Ovary (tissue), 9 donors: ENCODE data around the gene DGKI. TPM values are rescaled to one million over a fixed set of nuclear protein-coding genes. Genes with fewer than 3 reads are reported as not detected.
A peak's percentile ranks its signal among the peaks of the same experiment; 100 is the strongest.

Experiments
- DNase-seq, 5 donors: peaks; one replicate each; pipeline ENCODE4 v3.0.0-alpha.2; 2019 to 2020
- H3K27ac ChIP-seq, 2 donors: fragments of 200-600 bp; one replicate each; pipeline versions ENCODE4 v1.5.1 to v1.8.0; 2019 to 2022
- H3K27me3 ChIP-seq: fragments of 200-600 bp; one replicate; pipeline ENCODE4 v1.8.0; 2022
- H3K36me3 ChIP-seq: fragments of 200-600 bp; sonication (generic); one replicate; pipeline ENCODE4 v1.5.1; 2019
- H3K4me1 ChIP-seq: one replicate; pipeline ENCODE4 v1.8.1; 2013; ENCODE audit warnings: mild to moderate bottlenecking, moderate library complexity; ENCODE audit not compliant: insufficient read depth
- H3K4me3 ChIP-seq: fragments of 200-600 bp; sonication (generic); one replicate; pipeline ENCODE4 v1.5.1; 2017
- H3K9me3 ChIP-seq, 2 donors: fragments of 200-600 bp in 1 of 2; sonication (generic) in 1 of 2; one replicate each; pipeline versions ENCODE4 v1.5.1 to v1.8.1; 2013 to 2019; ENCODE audit warnings: mild to moderate bottlenecking in 1 of 2, moderate library complexity in 1 of 2
- EP300 ChIP-seq: sonication (generic); formaldehyde crosslinking; IDR thresholded peaks from one replicate; pipeline ENCODE4 v1.6.1; 2017; ENCODE audit warnings: antibody characterized with exemption
- POLR2A ChIP-seq: fragments of 450-650 bp; IDR thresholded peaks from one replicate; pipeline ENCODE4 v1.6.1; 2017; ENCODE audit warnings: antibody characterized with exemption, mild to moderate bottlenecking, moderate library complexity
- WGBS, 3 donors: extraction: QIAGEN DNeasy Blood & Tissue Kit in 1 of 3; methylation state at CpG; one replicate each; pipeline versions ENCODE4 v1.1.5 to v1.1.7; 2013 to 2017; 5-methylcytosine and 5-hydroxymethylcytosine counted together
- intact Hi-C, 4 donors: fragments of 100-400 bp; cut with DNase I; formaldehyde crosslinking; loops; one replicate each; pipeline versions ENCODE4 v1.11.0 to v1.15.1; 2022 to 2023
- polyA plus RNA-seq, 2 donors: library from polyadenylated mRNA; stranded (reverse); fragments of 200-250 nt in 1 of 2; fragments of 350-450 nt in 1 of 2; fragmentation: Illumina TruSeq in 1 of 2; extraction: RNeasy Lipid Tissue Mini Kit (QIAGEN cat#74804) in 1 of 2; gene quantifications; one replicate each; pipeline ENCODE4 v1.2.3, GENCODE V29; 2013 to 2014
- small RNA-seq: library from RNA; depleted of rRNA; stranded (forward); fragments of <200 nt; gene quantifications from one replicate; pipeline ENCODE3, GENCODE V24; 2016
- total RNA-seq, 7 donors: library from RNA; depleted of rRNA in 2 of 7; stranded (reverse); fragments of >200 nt in 2 of 7; fragmentation: NEBNext Ultra II Directional in 3 of 7; extraction: Animal tissue kit (Norgen Biotek cat#: 25700) in 3 of 7; gene quantifications; one replicate each; pipeline versions ENCODE4 v1.1.0 to v1.2.4, GENCODE V29; 2016 to 2023
- TF ChIP-seq, protein P1 (sequence below), 3 donors: fragments of 450-650 bp in 2 of 3; fragments of 200-600 bp in 1 of 3; IDR thresholded peaks; one replicate each; pipeline versions ENCODE4 v1.5.1 to v1.8.0; 2016 to 2022; ENCODE audit warnings: antibody characterized with exemption in 3 of 3, mild to moderate bottlenecking in 1 of 3
- donor health status: DM: no; HTN: no; CAD: no; lungs with moderate emphysema.
- donor health status: DM: no; HTN: no; CAD: no.
- donor health status: Bipolar disorder and iron deficiency.
- donor health status: DM: yes; HTN: yes; CAD: no.
- donor health status: DM: no; HTN: no; CAD: no.
- donor health status: DM: yes; HTN: yes; CAD: no.

DGKI gene
- total and polyA plus RNA-seq, 9 donors, result 0.10 to 1.3 (median 0.29) TPM

DNA sequence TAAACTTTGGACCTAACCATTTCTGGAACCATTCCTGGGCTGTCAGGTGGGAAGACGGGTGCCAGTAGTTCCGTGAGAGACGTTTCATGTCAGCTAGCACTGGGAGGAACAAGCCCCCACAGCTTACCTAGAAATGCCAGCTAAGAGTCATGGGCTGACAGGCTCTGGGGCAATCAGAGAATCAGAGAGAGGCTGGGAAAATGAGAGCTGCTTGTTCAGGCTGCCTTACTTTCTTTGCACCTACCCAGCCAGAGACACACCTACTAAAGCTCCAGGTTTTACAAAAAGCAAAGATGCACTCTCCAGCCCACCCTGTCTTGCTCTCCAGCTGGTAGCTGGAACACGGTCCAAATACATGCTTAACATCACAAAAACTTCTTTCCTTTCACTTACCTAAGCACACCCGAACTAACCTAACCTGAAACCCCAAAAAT, 503.9 kb downstream of the DGKI start:
- DNase-seq, result no peak
- intact Hi-C loops, result no loop called here
- Histone ChIP-seq H3K36me3 (no peaks in the 10 kb centered on the region), H3K4me1 (no peaks in the 10 kb centered on the region), H3K27me3 (no peaks in the 10 kb centered on the region), H3K27ac (no peak overlapping the region), H3K9me3 (no peaks in the 10 kb centered on the region), H3K4me3 (peak overlapping the region; percentile 34)
- 6 to 10% (median 6%) methylated on average over 5 of the region's 5 CpGs for WGBS, 3 donors
- TF ChIP-seq POLR2A (no peak), EP300 (no peak)
- TF ChIP-seq, protein P1, sequence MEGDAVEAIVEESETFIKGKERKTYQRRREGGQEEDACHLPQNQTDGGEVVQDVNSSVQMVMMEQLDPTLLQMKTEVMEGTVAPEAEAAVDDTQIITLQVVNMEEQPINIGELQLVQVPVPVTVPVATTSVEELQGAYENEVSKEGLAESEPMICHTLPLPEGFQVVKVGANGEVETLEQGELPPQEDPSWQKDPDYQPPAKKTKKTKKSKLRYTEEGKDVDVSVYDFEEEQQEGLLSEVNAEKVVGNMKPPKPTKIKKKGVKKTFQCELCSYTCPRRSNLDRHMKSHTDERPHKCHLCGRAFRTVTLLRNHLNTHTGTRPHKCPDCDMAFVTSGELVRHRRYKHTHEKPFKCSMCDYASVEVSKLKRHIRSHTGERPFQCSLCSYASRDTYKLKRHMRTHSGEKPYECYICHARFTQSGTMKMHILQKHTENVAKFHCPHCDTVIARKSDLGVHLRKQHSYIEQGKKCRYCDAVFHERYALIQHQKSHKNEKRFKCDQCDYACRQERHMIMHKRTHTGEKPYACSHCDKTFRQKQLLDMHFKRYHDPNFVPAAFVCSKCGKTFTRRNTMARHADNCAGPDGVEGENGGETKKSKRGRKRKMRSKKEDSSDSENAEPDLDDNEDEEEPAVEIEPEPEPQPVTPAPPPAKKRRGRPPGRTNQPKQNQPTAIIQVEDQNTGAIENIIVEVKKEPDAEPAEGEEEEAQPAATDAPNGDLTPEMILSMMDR (IDR thresholded peaks at IDR 0.05), result no peak

- Histone ChIP-seq H3K27me3 (no peaks in the 10 kb centered on the region), H3K36me3 (no peaks in the 10 kb centered on the region), H3K4me1 (no peaks in the 10 kb centered on the region), H3K9me3 (no peaks in the 10 kb centered on the region), H3K4me3 (no peak overlapping the region), H3K27ac (no peak overlapping the region)
- TF ChIP-seq POLR2A (no peak), EP300 (no peak)
- TF ChIP-seq, protein P1 (IDR thresholded peaks at IDR 0.05), result no peak
- WGBS, 3 donors, result 39 to 51% (median 46%) methylated on average over 3 of the region's 3 CpGs
- intact Hi-C loops, result no loop called here
- DNase-seq, result no peak
Observed at GRCh38 chr7:137342265-137342664, 504.5 kb downstream of the DGKI start.

GRCh38 chr7:137337902-137338301, 508.9 kb downstream of the DGKI start:
- H3K27me3 ChIP-seq, result no peaks in the 10 kb centered on the region
- intact Hi-C loops, result no loop called here
- no peak for DNase-seq
- H3K4me1 ChIP-seq, result no peaks in the 10 kb centered on the region
- TF ChIP-seq EP300, result no peak
- no peak for TF ChIP-seq POLR2A
- H3K27ac ChIP-seq, result no peak overlapping the region
- no peaks in the 10 kb centered on the region for H3K36me3 ChIP-seq
- WGBS, 3 donors, result 81 to 82% (median 81%) methylated on average over 2 of the region's 2 CpGs
- H3K4me3 ChIP-seq, result no peak overlapping the region
- no peaks in the 10 kb centered on the region for H3K9me3 ChIP-seq

DNA sequence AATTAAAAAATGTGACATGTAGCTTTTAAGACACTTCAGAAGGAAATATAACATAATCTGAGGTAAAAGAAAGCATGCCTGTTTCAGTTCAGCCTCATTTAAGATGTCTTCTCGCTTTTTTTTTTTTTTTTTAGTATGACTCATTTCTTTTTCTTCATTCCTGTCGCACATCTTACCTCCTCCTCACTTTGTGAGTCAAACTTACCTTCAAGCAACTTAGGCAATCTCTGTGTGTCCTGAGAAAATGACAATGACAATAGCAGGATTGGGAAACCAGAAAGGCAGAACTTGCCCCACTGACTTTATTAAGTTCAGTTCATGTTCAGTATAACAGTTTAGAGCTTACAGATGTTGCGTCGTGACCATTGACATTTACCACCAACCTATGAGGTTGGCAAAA, 511.0 kb downstream of the DGKI start:
- TF ChIP-seq POLR2A (no peak), EP300 (no peak)
- TF ChIP-seq, protein P1 (IDR thresholded peaks at IDR 0.05), result no peak
- no peak for DNase-seq
- 87 to 95% (median 91%) methylated on average over 4 of the region's 4 CpGs for WGBS, 3 donors
- Histone ChIP-seq H3K36me3 (no peaks in the 10 kb centered on the region), H3K27me3 (no peaks in the 10 kb centered on the region), H3K9me3 (no peaks in the 10 kb centered on the region), H3K27ac (no peak overlapping the region), H3K4me3 (no peak overlapping the region), H3K4me1 (no peaks in the 10 kb centered on the region)
- intact Hi-C loops, result no loop called here

DNA sequence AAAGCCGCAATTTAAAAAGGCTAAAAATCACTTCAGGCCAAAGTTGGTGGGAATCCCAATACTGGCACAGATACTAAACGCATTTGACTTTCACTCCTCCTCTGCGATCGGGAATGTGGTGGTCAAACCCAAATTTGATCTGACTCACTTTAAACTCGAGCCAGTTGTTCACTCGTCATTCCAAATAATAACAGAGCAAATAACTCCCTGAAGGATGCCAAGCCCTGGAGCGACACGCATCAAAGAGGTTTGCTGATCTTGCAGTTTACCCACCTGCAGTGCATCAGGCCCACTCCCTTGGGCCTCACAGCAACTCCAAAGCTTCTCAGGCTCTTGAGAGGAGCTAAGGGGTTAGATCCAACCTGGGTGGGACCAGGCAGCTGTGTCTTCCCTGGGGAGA, 515.4 kb downstream of the DGKI start:
- no peak overlapping the region for H3K4me3 ChIP-seq
- WGBS, 3 donors, result 64 to 80% (median 75%) methylated on average over 8 of the region's 8 CpGs

More for the DNA sequence above, 515.4 kb downstream of the DGKI start:
- Histone ChIP-seq H3K9me3 (no peaks in the 10 kb centered on the region), H3K27ac (no peak overlapping the region), H3K36me3 (no peaks in the 10 kb centered on the region), H3K27me3 (no peaks in the 10 kb centered on the region), H3K4me1 (no peaks in the 10 kb centered on the region)
- TF ChIP-seq EP300 (no peak), POLR2A (no peak)
- TF ChIP-seq, protein P1 (IDR thresholded peaks at IDR 0.05), result no peak
- no peak for DNase-seq
- intact Hi-C loops, result no loop called here

Small RNA genes within 50 kb of the gene (small RNA-seq; reads per million reads assigned to genes)
- gene AC090498.1, result not detected

Other genes starting within 250 kb of the DGKI start
- 100 to 1,000 TPM in 1 of 7 donors, 10 to 100 TPM in 6; 24.7 to 110 (median 89.6) TPM for gene CREB3L2, start 155.1 kb upstream of the DGKI start, total RNA-seq
- gene CREB3L2, start 155.1 kb upstream of the DGKI start, polyA plus RNA-seq, result 10 to 100 TPM; 21.2 to 47.5 TPM
- gene AKR1D1, start 229.5 kb upstream of the DGKI start, total RNA-seq, result not detected
- not detected for gene AKR1D1, start 229.5 kb upstream of the DGKI start, polyA plus RNA-seq